Kidney (tissue), 14 donors: ENCODE measurements around the gene TCERG1L. TPM values are rescaled to one million over a fixed set of nuclear protein-coding genes. Genes with fewer than 3 reads are reported as not detected.

Experiments used
- DNase-seq, 5 donors: peaks; one replicate each; pipeline ENCODE4 v3.0.0-alpha.2; 2013 to 2020
- FAIRE-seq: peaks from 2 replicates; lab custom pipeline; 2012; peaks lifted over from hg19 to GRCh38; lab: Jason Lieb, UNC
- H3K27ac ChIP-seq, 2 donors: one replicate each; pipeline ENCODE4 v1.7.0; 2013; ENCODE audit warnings: low read depth in 2 of 2, low read length in 2 of 2, inconsistent platforms in 1 of 2
- H3K27me3 ChIP-seq: one replicate; pipeline ENCODE4 v1.7.1; 2013; ENCODE audit warnings: low read length, inconsistent platforms; ENCODE audit not compliant: control insufficient read depth, insufficient read depth
- H3K36me3 ChIP-seq, 3 donors: one replicate each; pipeline versions ENCODE4 v1.7.0 to v1.7.1; 2013; ENCODE audit warnings: low read length in 3 of 3, control low read depth in 1 of 3, inconsistent platforms in 1 of 3; ENCODE audit not compliant: insufficient read depth in 3 of 3, control insufficient read depth in 2 of 3
- H3K4me1 ChIP-seq, 3 donors: one replicate each; pipeline versions ENCODE4 v1.7.0 to v1.7.1; 2013; ENCODE audit warnings: low read length in 3 of 3, inconsistent platforms in 1 of 3, low read depth in 1 of 3; ENCODE audit not compliant: control insufficient read depth in 2 of 3, insufficient read depth in 2 of 3
- H3K4me3 ChIP-seq, 3 donors: one replicate each; pipeline versions ENCODE4 v1.7.0 to v1.8.1; 2013; ENCODE audit warnings: low read length in 3 of 3, control low read depth in 1 of 3, inconsistent platforms in 1 of 3
- H3K9ac ChIP-seq, 3 donors: one replicate each; pipeline versions ENCODE4 v1.7.0 to v1.7.1; 2013; ENCODE audit warnings: low read length in 3 of 3, control low read depth in 1 of 3, inconsistent platforms in 1 of 3
- H3K9me3 ChIP-seq, 3 donors: one replicate each; pipeline versions ENCODE4 v1.7.0 to v1.7.1; 2013; ENCODE audit warnings: low read length in 3 of 3, control low read depth in 1 of 3, inconsistent platforms in 1 of 3; ENCODE audit not compliant: control insufficient read depth in 2 of 3, insufficient read depth in 1 of 3
- CTCF ChIP-seq: IDR thresholded peaks from 3 replicates; pipeline ENCODE4 v1.5.1; 2012; ENCODE audit warnings: mild to moderate bottlenecking, moderate library complexity, borderline replicate concordance; ENCODE audit not compliant: insufficient read depth; ENCODE audit errors: extremely low read depth
- intact Hi-C: fragments of 100-400 bp; cut with DNase I; formaldehyde crosslinking; loops from one replicate; pipeline ENCODE4 v1.11.1; 2022
- polyA plus RNA-seq: library from polyadenylated mRNA; stranded (reverse); fragments of 350-450 nt; fragmentation: Illumina TruSeq; extraction: RNeasy Lipid Tissue Mini Kit (QIAGEN cat#74804); gene quantifications from one replicate; pipeline ENCODE4 v1.2.3, GENCODE V29; 2014; ENCODE audit warnings: low read depth, low replicate concordance; ENCODE audit not compliant: insufficient read depth
- total RNA-seq: library from RNA; stranded (reverse); fragmentation: NEBNext Ultra II Directional; extraction: Animal tissue kit (Norgen Biotek cat#: 25700); gene quantifications from one replicate; pipeline ENCODE4 v1.2.1, GENCODE V29; 2021
- donor health status: control.
- donor health status: control.
- donor health status: control.
- donor health status: control.
- donor health status: control.
- donor health status: DM: yes; HTN: yes; CAD: no.
- donor health status: Normal renal cell carcinoma (clear cell type).

Gene TCERG1L
- total and polyA plus RNA-seq, 2 donors from 2014 or later: not detected

GRCh38 chr10:131267814-131268095 is 43.8 kb downstream of the TCERG1L start:
- intact Hi-C loops: no loop called here
- no peak for DNase-seq
- H3K9me3 ChIP-seq: no peaks in the 10 kb centered on the region
- no peak overlapping the region for H3K27ac ChIP-seq
- no peaks in the 10 kb centered on the region for H3K27me3 ChIP-seq
- no peaks in the 10 kb centered on the region for H3K36me3 ChIP-seq
- no peak for TF ChIP-seq CTCF
- FAIRE-seq: no peak
- no peak overlapping the region for H3K9ac ChIP-seq
- no peak overlapping the region for H3K4me3 ChIP-seq
- no peaks in the 10 kb centered on the region for H3K4me1 ChIP-seq

DNA sequence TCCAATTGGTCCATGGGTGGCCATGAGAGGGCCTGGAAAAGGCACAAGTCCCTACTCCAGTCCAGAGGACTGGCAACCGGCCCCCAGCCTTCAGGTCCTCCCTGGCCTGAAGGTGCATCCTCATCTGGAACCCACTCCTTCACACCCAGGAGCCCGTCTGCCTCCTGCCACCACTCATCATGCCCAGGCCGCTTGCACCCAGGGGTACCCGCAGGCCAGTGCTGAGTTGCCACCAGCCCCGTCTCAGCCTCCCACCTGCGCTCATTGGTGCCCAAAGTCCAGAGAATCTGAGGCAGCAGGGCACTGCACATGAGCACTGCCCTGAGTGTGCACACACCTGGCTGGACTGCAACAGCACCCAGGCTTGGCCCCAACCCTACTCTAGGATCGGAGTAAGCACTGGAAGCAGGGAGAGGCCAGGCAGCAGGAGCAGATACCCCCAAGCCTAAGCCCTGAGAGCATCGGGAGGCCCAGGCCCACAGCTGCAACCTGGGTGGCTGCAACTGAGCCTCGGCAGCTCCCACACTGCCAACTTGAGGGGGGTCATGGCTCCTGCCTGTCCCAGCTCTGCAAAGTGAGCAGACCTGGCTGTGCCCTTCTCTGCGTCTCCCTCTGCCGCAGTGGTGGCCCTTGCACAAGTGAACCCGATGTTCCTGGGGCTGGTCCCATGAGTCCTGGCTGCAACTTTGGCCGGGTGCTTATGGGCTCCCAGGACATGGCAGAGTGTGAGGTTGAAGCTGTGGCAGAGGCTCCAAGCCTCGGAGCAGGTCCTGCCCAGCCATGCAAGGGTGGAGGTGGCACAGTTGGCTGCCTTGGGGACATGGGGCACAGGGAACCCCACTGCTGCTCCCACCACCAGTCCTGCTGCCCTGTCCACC is 44.3 kb downstream of the TCERG1L start:
- Histone ChIP-seq H3K27me3 (no peaks in the 10 kb centered on the region), H3K4me1 (no peaks in the 10 kb centered on the region), H3K4me3 (no peak overlapping the region), H3K9me3 (no peaks in the 10 kb centered on the region), H3K27ac (no peak overlapping the region), H3K36me3 (no peaks in the 10 kb centered on the region), H3K9ac (no peak overlapping the region)
- no peak for TF ChIP-seq CTCF
- peak in 1 of 5 donors; percentile 7 for DNase-seq
- intact Hi-C loops: no loop called here
- no peak for FAIRE-seq

DNA sequence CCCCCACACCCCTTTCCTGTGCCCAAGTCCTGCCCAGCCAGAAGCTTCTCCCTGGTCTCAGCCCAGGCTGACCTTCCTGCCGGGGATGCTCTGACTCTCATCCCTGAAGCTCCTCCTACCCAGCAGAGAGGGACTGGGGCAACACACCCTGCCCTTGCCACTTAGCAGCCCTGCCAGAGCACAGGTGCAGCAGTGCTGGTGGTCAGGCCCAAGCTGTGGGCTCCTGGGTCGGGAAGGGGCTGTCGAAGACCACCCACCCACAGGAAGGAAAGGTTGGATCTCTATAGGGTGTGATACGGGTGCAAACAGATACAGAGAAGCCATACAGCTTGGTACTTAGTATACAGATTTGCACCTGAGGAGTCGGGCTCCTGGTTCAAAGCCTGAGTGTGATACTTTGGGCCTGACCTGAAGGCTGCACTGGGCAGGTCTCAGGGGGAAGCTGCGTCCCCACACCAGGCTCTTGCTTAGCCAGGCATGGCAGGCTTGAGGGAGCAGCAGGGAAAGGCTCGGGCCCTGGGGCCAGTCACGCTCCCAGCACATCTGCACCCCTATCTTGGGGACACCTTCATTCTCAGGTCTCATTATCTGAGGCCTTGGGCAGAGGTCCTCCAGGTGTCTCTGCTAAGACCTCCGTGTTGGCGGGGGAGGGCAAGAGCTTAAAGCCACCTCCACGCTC is 47.3 kb downstream of the TCERG1L start:
- H3K9ac ChIP-seq: no peak overlapping the region
- H3K36me3 ChIP-seq: no peaks in the 10 kb centered on the region
- DNase-seq: peak in 1 of 5 donors; percentile 4
- H3K9me3 ChIP-seq: no peaks in the 10 kb centered on the region
- H3K4me1 ChIP-seq: no peaks in the 10 kb centered on the region
- H3K27ac ChIP-seq: no peak overlapping the region
- no peaks in the 10 kb centered on the region for H3K27me3 ChIP-seq
- no peak for TF ChIP-seq CTCF
- intact Hi-C loops: no loop called here
- no peak for FAIRE-seq
- no peak overlapping the region for H3K4me3 ChIP-seq
